Measurements from ENCODE around the gene PACSIN2. TPM values are rescaled to one million over a fixed set of nuclear protein-coding genes. Genes with fewer than 3 reads are reported as not detected.

The PACSIN2 gene
- total RNA-seq, 1 experiment from 2014 or later = 60.2 TPM

- no peaks in the 10 kb centered on the region for H3K36me3 ChIP-seq (ENCODE audit: control insufficient read depth, insufficient read depth, low read length)
- H3K4me3 ChIP-seq (ENCODE audit: low read depth in 2 of 2, low read length in 2 of 2) = no peak overlapping the region
- ChIA-PET POLR2A (no interaction called here), CTCF (no interaction called here)
- no peak for DNase-seq (ENCODE audit: low read depth, low spot score)
- no peaks in the 10 kb centered on the region for H3K9me3 ChIP-seq (ENCODE audit: control insufficient read depth, insufficient read depth, low read depth, low read length)
- no peaks in the 10 kb centered on the region; the same call in none of the 2 replicates for H3K4me1 ChIP-seq (ENCODE audit: control insufficient read depth, insufficient read depth, low read length)
- intact Hi-C loops (cut with micrococcal nuclease; ENCODE audit: unreplicated experiment) (no loop called here), in situ Hi-C loops (cut with HindIII; ENCODE audit: low pct_unique_long_range_greater_than_20kb, low sequenced_read_pairs) (no loop called here)
- no peak for TF ChIP-seq REST (IDR thresholded peaks at IDR 0.05; ENCODE audit: insufficient read depth in 1 of 2, low read depth in 2 of 2, low read length in 1 of 2)
- TF ChIP-seq SIN3A (IDR thresholded peaks at IDR 0.05; ENCODE audit: borderline replicate concordance, insufficient read depth, low read depth, low read length) = no peak
- TF ChIP-seq CTCF (IDR thresholded peaks at IDR 0.05) = no peak
- TF ChIP-seq TCF7L2 (IDR thresholded peaks at IDR 0.05; ENCODE audit: low read depth, low read length) = no peak
- no peak overlapping the region for H3K27ac ChIP-seq (ENCODE audit: low read length)
- no peak for ATAC-seq
- BruUV-seq (replicated peaks) = no TSS peak
- no peaks in the 10 kb centered on the region for H3K27me3 ChIP-seq (ENCODE audit: control insufficient read depth, insufficient read depth, low read length)
Observed at GRCh38 chr22:42912059-42912458, 102.9 kb downstream of the PACSIN2 start.

GRCh38 chr22:42910221-42910942 lies 104.6 kb downstream of the PACSIN2 start:
- Histone ChIP-seq H3K9me3 (ENCODE audit: control insufficient read depth, insufficient read depth, low read depth, low read length) (no peaks in the 10 kb centered on the region), H3K4me1 (ENCODE audit: control insufficient read depth, insufficient read depth, low read length) (no peaks in the 10 kb centered on the region), H3K27ac (ENCODE audit: low read length) (no peak overlapping the region), H3K36me3 (ENCODE audit: control insufficient read depth, insufficient read depth, low read length) (no peaks in the 10 kb centered on the region), H3K27me3 (ENCODE audit: control insufficient read depth, insufficient read depth, low read length) (no peaks in the 10 kb centered on the region), H3K4me3 (ENCODE audit: low read depth in 2 of 2, low read length in 2 of 2) (no peak overlapping the region)
- no peak for TF ChIP-seq REST (IDR thresholded peaks at IDR 0.05; ENCODE audit: insufficient read depth in 1 of 2, low read depth in 2 of 2, low read length in 1 of 2)
- no peak for TF ChIP-seq SIN3A (IDR thresholded peaks at IDR 0.05; ENCODE audit: borderline replicate concordance, insufficient read depth, low read depth, low read length)
- TF ChIP-seq POLR2AphosphoS5 (IDR thresholded peaks at IDR 0.05; ENCODE audit: low read depth, low read length) = no peak
- no peak for TF ChIP-seq CTCF (IDR thresholded peaks at IDR 0.05)
- TF ChIP-seq TCF7L2 (IDR thresholded peaks at IDR 0.05; ENCODE audit: low read depth, low read length) = no peak
- ChIA-PET CTCF (interaction anchor here (0.8 kb wide), 1 partner anchor 11 kb away, joined by 6 read pairs; no protein-coding TSS in a partner anchor), POLR2A (no interaction called here)
- ATAC-seq = no peak
- intact Hi-C loops (cut with micrococcal nuclease; ENCODE audit: unreplicated experiment) = no loop called here
- in situ Hi-C loops (cut with HindIII; ENCODE audit: low pct_unique_long_range_greater_than_20kb, low sequenced_read_pairs) = no loop called here
- no peak for DNase-seq (ENCODE audit: low read depth, low spot score)
- no TSS peak for BruUV-seq (replicated peaks)
